ENCODE results near the gene FAM237B. TPM values are rescaled to one million over a fixed set of nuclear protein-coding genes. Genes with fewer than 3 reads are reported as not detected.
A peak's percentile ranks its signal among the peaks of the same experiment; 100 is the strongest.

Gene FAM237B
- total RNA-seq, 1 donor from 2014 or later, result not detected

DNA sequence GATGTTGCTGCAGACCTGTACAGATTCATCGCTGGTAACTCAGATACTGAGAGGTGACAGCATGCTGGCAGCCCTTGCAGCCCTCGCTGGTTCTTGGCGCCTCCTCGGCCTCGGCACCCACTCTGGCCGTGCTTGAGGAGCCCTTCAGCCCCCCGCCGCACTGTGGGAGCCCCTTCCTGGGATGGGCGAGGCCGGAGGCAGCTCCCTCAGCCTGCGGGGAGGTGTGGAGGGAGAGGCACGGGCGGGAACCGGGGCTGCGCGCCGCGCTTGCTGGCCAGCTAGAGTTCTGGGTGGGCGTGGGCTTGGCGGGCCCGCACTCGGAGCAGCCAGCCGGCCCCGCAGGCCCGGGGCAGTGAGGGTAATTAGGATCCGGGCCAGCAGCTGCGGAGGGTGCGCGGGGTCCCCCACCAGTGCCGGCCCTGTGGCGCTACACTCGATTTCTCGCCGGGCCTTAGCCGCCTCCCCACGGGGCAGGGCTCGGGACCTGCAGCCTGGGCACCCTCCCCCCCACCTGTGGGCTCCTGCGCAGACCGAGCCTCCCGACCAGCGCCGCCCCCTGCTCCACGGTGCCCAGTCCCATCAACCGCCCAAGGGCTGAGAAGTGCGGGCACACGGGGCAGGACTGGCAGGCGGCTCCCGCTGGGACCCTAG lies 13.2 kb upstream of the FAM237B start:
- no peak overlapping the region for H3K4me3 ChIP-seq

GRCh38 chr7:90326500-90326899 lies 5.4 kb upstream of the FAM237B start:
- Histone ChIP-seq H3K27me3 (ENCODE audit: low read depth) (peaks cover 56% of the 10 kb centered on the region), H3K36me3 (no peaks in the 10 kb centered on the region), H3K4me3 (no peak overlapping the region), H3K9me3 (replicated peaks) (no peaks in the 10 kb centered on the region), H3K4me1 (no peaks in the 10 kb centered on the region), H3K27ac (replicated peaks) (no peak overlapping the region)
- DNase-seq, result no peak
- no peak for TF ChIP-seq CTCF (IDR thresholded peaks at IDR 0.05; ENCODE audit: borderline replicate concordance)
- intact Hi-C loops (cut with micrococcal nuclease), result no loop called here

More for the DNA sequence above, 13.2 kb upstream of the FAM237B start:
- Histone ChIP-seq H3K4me1 (no peaks in the 10 kb centered on the region), H3K27ac (replicated peaks) (no peak overlapping the region), H3K27me3 (ENCODE audit: low read depth) (peaks cover 17% of the 10 kb centered on the region), H3K36me3 (no peaks in the 10 kb centered on the region), H3K9me3 (replicated peaks) (peaks cover 4% of the 10 kb centered on the region)
- TF ChIP-seq CTCF (IDR thresholded peaks at IDR 0.05; ENCODE audit: borderline replicate concordance), result no peak
- intact Hi-C loops (cut with micrococcal nuclease), result no loop called here
- DNase-seq, result no peak

GRCh38 chr7:90322837-90323236 lies 1.7 kb upstream of the FAM237B start:
- intact Hi-C loops (cut with micrococcal nuclease), result no loop called here

DNA sequence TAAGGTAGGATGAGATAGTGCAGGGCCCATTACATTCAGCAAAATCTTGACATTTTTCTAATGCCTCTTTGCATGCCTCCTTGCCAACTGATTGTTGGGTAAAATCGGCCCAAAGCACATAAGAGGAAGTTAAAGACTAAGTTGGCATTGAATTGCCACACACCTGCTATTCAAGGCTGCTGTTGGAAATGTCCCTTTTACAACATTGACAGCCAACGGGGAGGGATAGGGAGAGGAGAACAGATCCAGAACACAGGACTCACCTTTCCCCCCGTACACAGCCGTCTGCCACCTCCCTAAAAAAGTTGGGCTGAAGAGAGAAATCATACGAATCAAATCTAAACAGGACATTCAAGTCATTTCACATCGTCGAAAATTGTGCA lies 695 bp downstream of the FAM237B start:
- Histone ChIP-seq H3K4me1 (peaks cover 9% of the 10 kb centered on the region), H3K9me3 (replicated peaks) (no peaks in the 10 kb centered on the region), H3K36me3 (no peaks in the 10 kb centered on the region), H3K27ac (replicated peaks) (no peak overlapping the region), H3K27me3 (ENCODE audit: low read depth) (peaks cover 79% of the 10 kb centered on the region), H3K4me3 (peak overlapping the region; percentile 57)
- TF ChIP-seq CTCF (IDR thresholded peaks at IDR 0.05; ENCODE audit: borderline replicate concordance), result no peak
- DNase-seq, result no peak
- intact Hi-C loops (cut with micrococcal nuclease), result no loop called here

More at GRCh38 chr7:90322837-90323236, 1.7 kb upstream of the FAM237B start:
- peaks cover 9% of the 10 kb centered on the region for H3K4me1 ChIP-seq
- H3K36me3 ChIP-seq, result no peaks in the 10 kb centered on the region
- H3K4me3 ChIP-seq, result no peak overlapping the region
- H3K9me3 ChIP-seq (replicated peaks), result no peaks in the 10 kb centered on the region
- H3K27me3 ChIP-seq (ENCODE audit: low read depth), result peaks cover 85% of the 10 kb centered on the region
- TF ChIP-seq CTCF (IDR thresholded peaks at IDR 0.05; ENCODE audit: borderline replicate concordance), result no peak
- DNase-seq, result no peak
- H3K27ac ChIP-seq (replicated peaks), result no peak overlapping the region

GRCh38 chr7:90320014-90320413 lies 1.1 kb downstream of the FAM237B start:
- intact Hi-C loops (cut with micrococcal nuclease), result no loop called here
- DNase-seq, result no peak
- TF ChIP-seq CTCF (IDR thresholded peaks at IDR 0.05; ENCODE audit: borderline replicate concordance), result no peak
- H3K4me3 ChIP-seq, result no peak overlapping the region
- peaks cover 75% of the 10 kb centered on the region for H3K27me3 ChIP-seq (ENCODE audit: low read depth)
- no peaks in the 10 kb centered on the region for H3K9me3 ChIP-seq (replicated peaks)
- H3K27ac ChIP-seq (replicated peaks), result no peak overlapping the region
- H3K36me3 ChIP-seq, result no peaks in the 10 kb centered on the region
- H3K4me1 ChIP-seq, result peaks cover 9% of the 10 kb centered on the region

Measured in left ventricle myocardium inferior (tissue), 1 donor.